HG03354 (cell line): ENCODE data around the gene PRELID2.
"Not testable (repeated sequence)": the region's sequence is repeated elsewhere in the genome, so short reads cannot be mapped to it uniquely, and the experiment has no call there.

Experiments used
- ATAC-seq: cut with Tn5 transposase; IDR thresholded peaks from one replicate; pipeline ENCODE4 v1.9.1; 2021; ENCODE audit warnings: mild to moderate bottlenecking; ENCODE audit not compliant: unreplicated experiment, poor library complexity, severe bottlenecking

Gene PRELID2

DNA sequence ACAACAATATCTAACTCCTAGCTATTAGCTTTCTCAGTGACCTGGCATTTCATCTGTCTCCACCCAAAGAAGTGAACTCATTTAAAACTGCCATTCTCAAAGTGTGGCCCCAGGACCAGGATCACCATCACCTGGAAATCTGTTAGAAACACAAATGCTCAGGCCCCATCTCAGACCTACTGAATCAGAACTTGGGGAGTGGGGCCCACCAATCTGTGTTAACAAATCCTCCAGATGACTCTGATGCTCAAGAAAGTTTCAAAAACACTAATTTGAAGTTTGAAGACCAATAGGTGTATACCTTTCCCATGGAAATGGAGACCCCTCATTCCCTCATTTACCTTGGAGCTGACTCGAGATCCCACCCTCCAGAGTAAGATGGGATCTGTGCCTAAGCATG lies 72.3 kb downstream of the PRELID2 start:
- ATAC-seq: no peak

DNA sequence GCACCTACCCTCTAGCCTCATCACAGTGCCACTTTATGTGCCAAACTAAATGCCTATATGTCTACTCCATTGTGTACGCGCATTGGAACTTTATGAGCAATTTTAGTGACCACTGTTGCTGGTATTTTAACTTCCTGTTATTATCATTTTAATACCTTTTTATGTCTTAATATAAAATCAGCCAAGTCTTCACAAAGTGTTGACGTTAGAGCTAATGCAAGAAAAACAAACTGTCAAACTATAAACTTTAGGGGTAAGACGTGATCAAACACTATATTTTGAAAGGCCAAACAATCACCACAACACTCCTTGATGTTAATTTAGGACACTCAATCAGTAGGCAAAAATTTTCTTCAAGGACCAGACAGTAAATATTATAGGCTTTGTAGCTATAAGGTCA lies 73.9 kb downstream of the PRELID2 start:
- ATAC-seq: no peak

DNA sequence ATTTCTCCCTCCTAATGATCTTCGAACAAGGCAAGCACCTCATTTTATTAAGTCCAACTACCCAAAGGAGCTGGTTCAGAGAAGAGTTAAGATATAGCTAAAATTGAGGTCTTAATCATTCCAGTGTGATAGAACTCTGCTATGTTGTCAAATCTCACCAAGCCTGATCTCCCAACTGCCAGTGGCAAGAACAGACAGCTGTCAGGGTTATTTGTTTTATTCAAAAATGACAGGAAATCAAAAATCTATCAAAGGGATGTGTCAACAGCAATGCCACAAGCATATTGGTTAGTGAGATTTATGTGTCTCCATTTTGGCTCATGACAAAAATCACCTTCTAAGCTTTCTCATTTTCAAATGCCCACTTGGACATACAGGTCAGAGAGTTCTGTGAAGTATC lies 74.5 kb downstream of the PRELID2 start:
- ATAC-seq: no peak

DNA sequence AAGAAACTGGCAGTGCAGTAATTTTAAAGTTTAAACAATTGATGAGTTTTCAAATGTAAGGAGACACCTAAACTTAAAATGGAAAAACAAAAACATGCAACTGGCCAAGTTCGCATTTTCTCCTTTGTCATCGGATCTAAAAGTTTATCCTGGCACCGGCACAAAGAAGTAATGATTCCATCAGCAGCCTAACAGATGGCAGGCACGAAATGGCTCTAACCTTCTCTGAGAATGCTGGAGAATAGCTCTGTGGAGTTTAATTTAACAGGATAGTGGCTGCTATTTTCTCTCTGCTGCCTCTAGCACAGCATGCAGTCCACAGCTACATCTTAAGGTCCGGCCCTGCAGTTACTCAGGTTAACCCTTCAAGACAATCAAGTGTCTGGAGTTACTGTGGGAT lies 82.2 kb downstream of the PRELID2 start:
- no peak for ATAC-seq

DNA sequence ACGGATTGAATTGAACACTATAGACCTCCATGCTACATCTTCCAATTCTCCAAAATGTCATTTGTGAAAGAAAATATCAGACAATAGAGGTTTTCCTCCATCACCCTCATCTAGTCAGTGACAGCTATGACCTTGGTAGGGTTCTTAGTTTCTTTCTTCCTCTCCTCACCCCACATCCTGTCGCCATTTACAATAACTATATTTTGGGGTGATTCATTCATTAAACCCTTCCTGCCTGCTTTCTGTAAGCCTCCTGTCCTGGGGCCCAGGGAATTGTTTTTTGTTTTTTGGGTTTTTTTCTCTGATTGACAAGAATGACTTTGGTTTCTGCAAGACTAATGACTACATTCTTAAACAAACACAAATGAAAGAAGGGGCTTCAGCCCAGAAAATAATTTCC lies 82.6 kb downstream of the PRELID2 start:
- ATAC-seq: no peak

DNA sequence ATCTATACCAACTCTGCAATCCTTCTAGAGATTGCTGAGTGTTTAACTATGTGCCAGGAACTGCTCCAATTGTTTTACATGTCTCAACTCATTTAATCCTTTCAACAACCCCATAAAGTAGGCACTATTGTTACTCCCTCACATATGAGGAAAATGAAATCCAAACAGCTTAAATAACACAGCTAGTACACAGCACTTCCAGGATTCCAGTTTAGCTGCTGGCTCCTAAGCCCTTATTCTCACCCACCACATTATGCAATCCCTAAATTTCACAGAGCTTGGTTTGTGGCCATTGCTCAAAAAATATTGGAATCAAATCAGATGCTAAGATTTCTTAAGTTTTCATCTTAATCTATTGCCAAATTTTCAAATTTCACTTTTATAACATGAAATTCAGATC lies 84.9 kb downstream of the PRELID2 start:
- no peak for ATAC-seq

DNA sequence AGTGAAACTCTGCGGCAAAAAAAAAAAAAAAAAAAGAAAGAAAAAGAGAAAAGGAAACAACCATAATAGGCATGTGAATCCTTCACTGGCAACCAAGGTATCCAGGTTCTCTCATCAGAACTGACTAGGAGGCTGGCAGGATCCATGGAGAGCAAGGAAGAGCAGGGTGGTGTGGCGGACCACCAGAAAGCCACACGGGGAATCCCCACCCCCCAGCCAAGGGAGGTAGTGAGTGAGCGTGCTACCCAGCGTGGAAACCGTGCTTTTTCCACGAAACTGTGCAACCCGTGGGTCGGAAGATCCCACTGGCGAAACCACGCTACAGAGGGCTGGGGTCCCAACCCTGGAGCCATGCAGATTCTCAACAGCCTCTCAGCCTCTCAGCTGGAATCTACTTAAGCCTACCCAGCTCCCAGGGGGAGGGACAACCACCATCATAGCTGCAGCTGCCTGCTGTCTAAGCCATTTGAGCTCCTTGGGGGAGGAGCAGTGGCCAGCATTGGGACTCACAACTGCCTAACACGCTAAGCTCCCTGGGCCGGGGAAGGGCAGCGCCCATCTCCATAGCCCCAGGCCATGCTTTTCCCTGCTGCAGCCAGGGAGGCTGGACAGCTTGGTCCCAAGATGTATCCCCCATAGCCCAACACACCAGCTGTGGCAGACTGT lies 91.6 kb downstream of the PRELID2 start:
- ATAC-seq: peak; percentile 56

DNA sequence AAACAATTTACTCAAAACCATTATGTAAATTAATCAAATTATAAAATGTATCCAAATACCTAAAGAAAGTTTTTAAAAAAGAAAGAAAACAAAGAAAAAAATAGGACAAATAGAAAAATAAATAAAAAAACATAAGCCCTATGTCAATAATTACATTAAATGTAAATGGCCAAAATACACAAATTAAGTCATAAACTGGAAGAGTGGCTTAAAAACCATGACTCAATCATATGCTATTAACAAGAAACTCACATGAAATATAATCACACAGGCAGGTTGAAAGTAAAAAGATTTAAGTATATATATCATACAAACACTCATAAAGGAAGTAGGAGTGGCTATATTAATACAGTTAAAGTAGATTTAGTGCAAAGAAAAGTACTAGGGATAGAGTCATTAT lies 95.3 kb downstream of the PRELID2 start:
- ATAC-seq: peak; percentile 16

DNA sequence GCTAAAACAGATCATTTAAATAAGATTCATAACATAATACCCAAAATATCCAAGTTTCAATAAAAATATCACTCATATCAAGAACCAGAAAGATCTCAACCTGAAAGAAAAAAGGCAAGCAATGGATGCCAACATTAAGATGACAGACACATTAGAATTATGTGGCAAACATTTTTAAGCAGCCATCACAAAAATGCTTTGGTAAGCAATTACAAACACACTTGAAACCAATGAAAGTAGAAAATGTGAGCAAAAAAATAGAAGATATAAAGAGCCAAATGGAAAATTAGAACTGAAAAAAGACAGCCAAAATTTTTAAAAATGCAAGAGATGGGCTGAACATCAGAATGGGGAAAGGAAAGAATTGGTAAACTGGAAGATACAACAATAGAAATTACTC lies 96.9 kb downstream of the PRELID2 start:
- ATAC-seq: no peak

DNA sequence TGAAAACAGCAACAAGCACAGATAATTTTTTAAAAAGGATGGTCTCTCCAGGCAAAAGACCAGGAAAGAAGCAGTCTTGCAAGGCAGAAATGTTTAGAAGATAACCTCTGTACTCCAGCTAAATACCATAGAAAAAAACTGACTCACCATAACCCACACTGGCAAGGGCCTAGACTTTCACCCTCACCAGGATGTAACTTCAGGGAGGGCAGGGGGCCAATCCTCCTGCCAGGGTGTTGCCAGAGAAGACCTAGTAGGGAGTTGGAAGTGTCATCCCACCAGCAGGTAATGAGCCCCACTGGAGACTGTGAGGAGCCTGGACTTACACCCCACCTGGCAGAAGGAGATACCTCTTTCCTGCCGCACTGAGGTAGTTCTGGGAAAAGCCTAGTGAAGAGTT lies 97.6 kb downstream of the PRELID2 start:
- no peak for ATAC-seq

DNA sequence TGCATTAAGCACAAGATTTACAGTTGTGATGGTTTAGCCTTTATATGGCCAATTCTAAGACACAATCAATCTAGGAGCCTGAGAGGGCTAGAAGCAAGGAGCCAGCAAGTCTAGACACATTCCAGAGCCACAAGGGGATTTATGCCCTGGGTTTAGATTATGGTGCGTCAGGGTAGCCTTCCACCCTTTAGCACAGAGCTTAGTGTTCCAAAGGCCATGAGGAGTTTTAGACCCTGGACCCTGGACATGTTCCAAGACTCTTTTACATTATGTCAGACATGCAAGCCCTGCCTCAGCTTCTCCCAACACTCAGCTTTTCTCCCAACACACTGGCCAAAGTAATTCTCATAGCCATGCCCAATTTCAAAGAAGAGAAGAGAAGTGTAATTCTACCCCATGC lies 105.2 kb downstream of the PRELID2 start:
- not testable (repeated sequence) for ATAC-seq

DNA sequence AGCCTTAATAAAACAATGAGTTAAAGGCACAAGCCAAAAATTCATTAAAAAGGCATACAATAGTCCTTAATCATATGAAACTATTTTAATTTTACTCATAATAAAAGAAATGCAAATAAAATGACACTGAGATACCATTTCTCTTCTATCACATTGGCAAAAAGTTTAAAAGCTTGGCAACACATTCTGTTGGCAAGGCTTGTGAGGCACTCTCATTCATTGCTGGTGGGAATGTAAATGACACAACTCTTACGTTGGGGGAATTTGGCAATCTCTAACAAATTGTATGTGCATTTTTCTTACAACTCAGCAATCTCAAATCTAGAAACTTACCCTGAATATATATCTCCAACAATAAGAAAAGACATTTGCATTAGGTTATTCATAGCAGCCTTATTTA lies 111.6 kb downstream of the PRELID2 start:
- no peak for ATAC-seq

DNA sequence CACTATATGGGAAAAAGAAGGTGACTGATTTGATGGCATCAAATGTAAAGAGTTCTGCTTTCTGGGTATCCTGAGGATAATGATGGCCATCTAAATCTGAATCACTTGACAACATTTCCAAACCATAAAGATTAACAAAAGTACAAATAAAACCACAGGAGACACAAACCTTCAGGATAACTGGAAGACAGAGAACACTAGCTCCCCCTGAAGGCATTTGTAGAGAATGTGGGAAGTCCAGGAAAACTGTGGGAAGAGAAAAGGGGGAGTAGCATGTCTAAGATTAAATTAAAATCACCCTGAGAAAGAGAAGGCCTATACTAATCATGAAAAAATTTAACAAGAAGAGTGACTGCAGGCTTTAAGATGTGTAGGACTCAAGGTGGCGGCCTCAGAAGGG lies 116.2 kb downstream of the PRELID2 start:
- no peak for ATAC-seq

DNA sequence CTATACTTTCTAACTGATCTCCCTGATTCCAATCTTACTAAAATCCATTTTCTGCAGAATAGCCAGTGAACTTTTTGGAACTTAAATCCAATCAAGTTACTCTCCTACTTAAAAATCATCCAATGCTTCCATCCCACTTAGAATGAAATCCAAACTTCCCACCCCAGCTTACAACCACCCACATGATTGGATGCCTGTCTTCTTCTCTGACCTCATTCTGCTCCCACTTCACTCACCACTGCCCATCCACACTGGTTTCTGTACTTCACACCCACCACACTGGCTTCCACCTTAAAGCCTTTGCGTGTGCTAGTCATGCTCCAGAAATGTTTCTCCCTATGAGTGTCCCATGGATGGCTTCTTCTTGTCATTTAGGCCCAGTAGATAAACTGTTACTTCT lies 119.7 kb downstream of the PRELID2 start:
- ATAC-seq: no peak

DNA sequence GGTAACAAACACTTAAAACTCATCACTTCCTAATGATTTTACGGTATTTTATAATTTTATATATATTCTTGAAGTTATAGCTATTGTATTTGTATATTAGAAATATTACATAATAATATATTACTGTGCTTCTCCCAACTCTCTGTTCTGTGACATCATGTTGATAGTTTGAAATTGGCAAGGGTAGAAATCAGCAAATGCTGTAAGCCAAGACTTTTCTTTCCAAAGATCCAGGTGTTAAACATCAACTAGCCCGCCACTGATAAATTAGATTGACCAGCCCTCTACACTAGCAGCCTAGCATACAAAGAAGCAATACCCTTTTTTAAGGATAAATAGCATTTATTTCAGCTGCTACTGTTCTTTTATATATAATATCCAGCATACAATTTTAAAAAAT lies 122.9 kb downstream of the PRELID2 start:
- ATAC-seq: no peak

DNA sequence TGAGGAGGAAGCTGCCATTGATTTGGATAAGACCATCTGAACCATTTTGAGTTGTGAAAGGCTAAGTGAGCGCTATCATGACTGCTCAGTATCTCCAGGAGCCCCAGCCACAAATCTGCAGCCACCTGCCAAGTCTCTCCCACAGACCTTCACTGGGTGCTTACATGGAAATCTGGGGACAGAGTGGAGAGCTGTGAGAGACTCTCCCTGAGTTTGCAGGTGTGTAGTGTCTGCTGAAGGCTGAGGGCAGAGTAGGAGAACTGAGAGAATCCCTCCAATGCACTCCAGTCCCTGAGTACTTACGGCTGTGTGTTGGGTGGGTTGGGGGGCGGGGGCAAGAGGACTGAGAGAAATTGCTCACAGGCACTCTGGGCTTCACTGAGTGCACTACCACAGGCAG lies 123.7 kb downstream of the PRELID2 start:
- ATAC-seq: no peak
